ENCODE data around the gene CYS1.

The CYS1 gene

DNA sequence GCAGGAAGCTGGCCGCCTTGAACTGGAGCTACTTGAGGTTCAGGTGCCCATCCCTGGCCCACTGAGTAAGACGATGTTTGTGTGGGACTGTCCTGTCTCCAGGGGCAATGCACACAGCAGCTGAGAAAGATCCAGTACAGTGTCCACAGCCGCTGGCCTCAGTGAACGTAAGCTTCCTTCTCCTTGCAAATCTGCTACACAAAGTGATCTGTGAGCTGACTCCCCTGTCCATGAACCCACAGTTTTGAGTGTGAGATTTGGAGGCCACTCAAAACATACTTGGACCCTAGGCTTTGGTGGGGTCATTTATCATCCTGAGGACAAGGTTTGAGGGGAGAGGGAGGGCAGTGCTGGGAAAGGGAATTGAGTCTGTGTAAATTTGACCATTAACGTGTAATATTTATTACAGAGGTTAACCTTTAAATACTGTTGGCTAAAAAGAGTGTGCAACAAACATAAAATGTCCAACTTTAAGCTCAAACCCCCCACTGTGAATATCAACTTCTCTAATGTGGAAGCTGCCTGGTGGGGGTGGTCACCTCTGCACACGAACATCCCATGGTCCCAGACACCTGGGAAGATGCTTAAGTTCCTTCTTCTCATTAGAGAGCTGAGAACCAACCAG lies 4.9 kb upstream of the CYS1 start:
- TF ChIP-seq, protein P1, sequence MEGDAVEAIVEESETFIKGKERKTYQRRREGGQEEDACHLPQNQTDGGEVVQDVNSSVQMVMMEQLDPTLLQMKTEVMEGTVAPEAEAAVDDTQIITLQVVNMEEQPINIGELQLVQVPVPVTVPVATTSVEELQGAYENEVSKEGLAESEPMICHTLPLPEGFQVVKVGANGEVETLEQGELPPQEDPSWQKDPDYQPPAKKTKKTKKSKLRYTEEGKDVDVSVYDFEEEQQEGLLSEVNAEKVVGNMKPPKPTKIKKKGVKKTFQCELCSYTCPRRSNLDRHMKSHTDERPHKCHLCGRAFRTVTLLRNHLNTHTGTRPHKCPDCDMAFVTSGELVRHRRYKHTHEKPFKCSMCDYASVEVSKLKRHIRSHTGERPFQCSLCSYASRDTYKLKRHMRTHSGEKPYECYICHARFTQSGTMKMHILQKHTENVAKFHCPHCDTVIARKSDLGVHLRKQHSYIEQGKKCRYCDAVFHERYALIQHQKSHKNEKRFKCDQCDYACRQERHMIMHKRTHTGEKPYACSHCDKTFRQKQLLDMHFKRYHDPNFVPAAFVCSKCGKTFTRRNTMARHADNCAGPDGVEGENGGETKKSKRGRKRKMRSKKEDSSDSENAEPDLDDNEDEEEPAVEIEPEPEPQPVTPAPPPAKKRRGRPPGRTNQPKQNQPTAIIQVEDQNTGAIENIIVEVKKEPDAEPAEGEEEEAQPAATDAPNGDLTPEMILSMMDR (IDR thresholded peaks at IDR 0.05; ENCODE audit: low read depth, low read length): no peak
- no peak for DNase-seq (ENCODE audit: low read depth in 2 of 2)
- H3K4me3 ChIP-seq (replicated peaks in 1 of 2; ENCODE audit: low read depth in 2 of 2, low read length in 2 of 2): no peak overlapping the region

DNA sequence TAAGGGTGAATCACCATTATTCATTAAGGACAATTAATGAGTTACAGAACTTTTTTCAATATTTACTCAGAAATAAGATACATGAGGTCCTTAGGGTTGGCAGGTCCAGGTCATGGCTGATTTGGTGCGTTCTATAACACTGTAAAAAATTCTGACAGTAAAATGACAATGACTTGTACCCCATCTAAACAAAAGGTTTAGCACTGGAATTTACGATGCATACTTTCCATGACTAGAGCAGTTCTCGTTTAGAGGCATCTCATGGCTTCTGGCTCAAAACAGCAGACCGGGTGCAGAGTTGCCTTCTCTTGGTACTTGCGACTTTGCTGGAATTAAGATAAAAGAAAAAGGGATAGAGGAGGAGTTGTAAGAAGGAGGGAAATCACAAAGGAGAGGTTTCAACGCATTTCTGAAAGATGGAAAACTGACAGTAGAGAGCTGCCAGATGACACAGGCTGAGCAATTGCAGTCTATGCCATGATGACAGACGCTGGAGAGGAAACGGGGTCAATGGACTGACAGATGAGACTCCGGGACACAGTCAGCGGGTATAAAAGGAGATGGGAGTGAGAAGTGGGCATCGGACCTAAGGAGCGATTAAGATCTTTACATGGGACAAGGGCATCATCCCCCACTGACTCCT lies 4.1 kb upstream of the CYS1 start:
- TF ChIP-seq, protein P1 (IDR thresholded peaks at IDR 0.05; ENCODE audit: low read depth, low read length): no peak
- no peak for DNase-seq (ENCODE audit: low read depth in 2 of 2)
- H3K4me3 ChIP-seq (replicated peaks in 1 of 2; ENCODE audit: low read depth in 2 of 2, low read length in 2 of 2): no peak overlapping the region

DNA sequence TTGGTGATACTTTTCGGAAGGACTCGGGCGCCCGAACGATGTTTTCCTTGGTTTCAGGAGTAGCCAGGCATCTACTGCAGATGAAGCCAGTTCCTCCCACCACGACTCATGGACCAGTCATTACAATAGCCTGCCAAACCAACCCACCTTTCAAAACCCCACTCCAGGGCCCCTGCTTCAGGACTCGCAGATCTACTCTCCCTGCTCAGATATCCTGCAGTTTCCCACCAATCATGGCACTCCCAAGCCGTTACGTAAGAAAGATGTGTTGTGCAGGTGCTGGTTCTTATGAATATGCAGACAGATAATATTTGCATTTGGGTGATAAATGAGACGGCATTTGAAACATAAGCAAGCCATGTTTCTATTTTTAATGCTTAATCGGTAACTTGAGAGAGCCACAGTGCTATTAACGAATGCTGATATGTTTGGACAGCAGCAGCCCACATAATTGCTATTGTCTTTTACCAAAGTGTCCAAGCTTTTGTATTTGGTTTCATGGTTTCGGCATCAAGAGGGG lies 3.5 kb upstream of the CYS1 start:
- TF ChIP-seq, protein P1 (IDR thresholded peaks at IDR 0.05; ENCODE audit: low read depth, low read length): no peak
- no peak for DNase-seq (ENCODE audit: low read depth in 2 of 2)
- H3K4me3 ChIP-seq (replicated peaks in 1 of 2; ENCODE audit: low read depth in 2 of 2, low read length in 2 of 2): no peak overlapping the region

DNA sequence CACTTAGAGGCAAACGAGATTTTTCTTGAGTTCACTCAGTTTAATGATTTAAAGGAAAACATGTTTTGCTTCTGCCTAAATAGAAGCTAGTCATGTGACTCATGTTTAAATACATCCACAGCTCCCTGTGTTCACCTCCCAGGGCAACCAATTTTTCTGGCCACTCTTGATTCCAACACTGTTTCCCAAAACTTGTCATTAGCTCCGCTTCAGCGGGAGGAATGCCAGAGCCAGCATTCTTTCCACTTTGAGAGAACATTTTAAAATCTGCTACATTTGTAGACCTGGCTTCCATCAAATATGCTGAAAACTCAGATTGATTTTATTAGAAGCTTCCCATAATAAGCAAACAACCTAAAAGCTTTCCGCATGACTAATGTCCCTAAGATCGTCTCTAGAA lies 2.8 kb upstream of the CYS1 start:
- H3K4me3 ChIP-seq (replicated peaks in 1 of 2; ENCODE audit: low read depth in 2 of 2, low read length in 2 of 2): no peak overlapping the region
- TF ChIP-seq, protein P1 (IDR thresholded peaks at IDR 0.05; ENCODE audit: low read depth, low read length): no peak
- DNase-seq (ENCODE audit: low read depth in 2 of 2): no peak

DNA sequence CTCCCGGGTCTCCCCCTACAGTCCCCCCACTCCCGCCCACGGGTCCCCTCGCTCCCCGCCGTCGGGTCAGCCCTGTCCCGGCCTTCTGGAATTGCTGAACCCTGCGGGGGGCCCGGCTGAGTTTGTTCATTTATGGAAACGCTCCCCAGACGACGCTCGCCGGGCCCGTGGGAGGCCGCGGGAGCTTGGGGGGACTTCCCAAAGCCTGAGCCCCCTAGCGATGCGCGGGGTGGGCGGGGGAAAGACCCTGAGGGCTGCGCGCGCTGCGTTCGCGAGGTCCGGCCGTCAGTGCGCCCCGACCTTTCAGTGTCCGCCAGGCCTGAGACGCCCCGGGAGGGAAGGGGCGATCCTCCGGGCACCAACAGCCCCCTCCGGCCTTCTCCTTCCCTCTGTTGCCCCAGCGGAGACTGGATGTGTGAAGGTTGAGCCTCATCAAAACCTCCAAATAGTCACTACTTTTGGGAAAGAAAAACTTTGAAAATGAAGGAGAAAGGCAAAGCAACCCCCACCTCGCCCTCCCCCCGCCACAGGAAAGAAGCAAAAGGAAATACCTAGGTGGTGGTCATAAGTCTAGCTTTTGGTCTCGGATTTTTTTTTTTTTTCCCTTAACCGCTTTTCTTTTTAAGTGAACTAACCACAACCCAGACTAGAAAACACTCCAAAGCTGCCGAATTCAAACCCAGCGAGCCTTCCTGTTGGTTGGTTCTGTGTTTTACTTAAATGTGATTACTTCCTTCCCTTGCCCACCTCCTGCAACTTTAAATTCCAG lies 509 bp upstream of the CYS1 start:
- no peak overlapping the region for H3K4me3 ChIP-seq (replicated peaks in 1 of 2; ENCODE audit: low read depth in 2 of 2, low read length in 2 of 2)
- no peak for DNase-seq (ENCODE audit: low read depth in 2 of 2)
- TF ChIP-seq, protein P1 (IDR thresholded peaks at IDR 0.05; ENCODE audit: low read depth, low read length): no peak

DNA sequence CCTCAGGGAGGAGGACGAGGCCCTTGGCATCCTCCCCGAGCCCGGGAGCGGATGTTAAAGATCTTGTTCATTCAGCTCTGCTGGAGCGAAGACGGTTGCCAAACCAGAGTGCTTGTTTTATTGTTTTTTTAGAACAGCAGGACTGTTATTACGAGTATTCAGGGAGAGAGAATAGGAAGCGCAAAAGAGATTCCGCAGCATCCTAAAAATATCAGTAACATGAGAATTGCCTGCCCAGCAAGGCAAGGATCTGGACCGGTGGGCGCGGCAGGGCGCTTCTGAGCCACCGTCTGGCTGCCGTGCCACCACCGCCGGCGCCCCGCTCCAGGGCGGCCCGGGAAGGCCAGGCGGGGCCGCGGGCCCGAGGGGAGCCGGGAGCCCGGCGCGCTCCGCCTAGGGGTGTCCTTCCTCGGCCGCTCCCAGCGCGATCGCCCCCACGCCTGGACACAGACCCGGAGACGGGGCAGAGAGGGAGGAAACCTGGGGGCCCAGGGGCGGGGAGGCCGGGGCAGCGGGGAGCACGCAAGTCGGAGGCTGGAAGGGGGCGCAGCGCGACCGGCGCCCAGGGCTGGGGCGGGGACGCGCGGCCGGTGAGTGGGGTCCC lies 843 bp downstream of the CYS1 start:
- H3K4me3 ChIP-seq (replicated peaks in 1 of 2; ENCODE audit: low read depth in 2 of 2, low read length in 2 of 2): peak overlapping the region; percentile 32 to 39
- DNase-seq (ENCODE audit: low read depth in 2 of 2): peak; percentile 72 to 74
- TF ChIP-seq, protein P1 (IDR thresholded peaks at IDR 0.05; ENCODE audit: low read depth, low read length): no peak

Data from cardiac fibroblast (primary cell).